Left ventricle myocardium inferior (tissue), 1 donor: Measurements from ENCODE around the gene SETBP1. TPM values are rescaled to one million over a fixed set of nuclear protein-coding genes. Genes with fewer than 3 reads are reported as not detected.
A peak's percentile ranks its signal among the peaks of the same experiment; 100 is the strongest.

Experiments used
- DNase-seq: peaks from one replicate; pipeline ENCODE4 v3.0.0-alpha.2; 2020
- H3K27ac ChIP-seq: fragments of 200-600 bp; replicated peaks from 2 replicates; pipeline ENCODE4 v1.8.0; 2021
- H3K27me3 ChIP-seq: fragments of 200-600 bp; 2 replicates; pipeline ENCODE4 v1.8.0; 2021; ENCODE audit warnings: low read depth
- H3K36me3 ChIP-seq: fragments of 200-600 bp; 2 replicates; pipeline ENCODE4 v1.8.0; 2021
- H3K4me1 ChIP-seq: fragments of 200-600 bp; 2 replicates; pipeline ENCODE4 v1.8.0; 2021
- H3K4me3 ChIP-seq: fragments of 200-600 bp; 2 replicates; pipeline ENCODE4 v1.8.0; 2021; ENCODE audit warnings: mild to moderate bottlenecking, moderate library complexity
- H3K9me3 ChIP-seq: fragments of 200-600 bp; replicated peaks from 2 replicates; pipeline ENCODE4 v1.8.0; 2021
- CTCF ChIP-seq: fragments of 200-600 bp; IDR thresholded peaks from 2 replicates; pipeline ENCODE4 v1.8.0; 2021; ENCODE audit warnings: antibody characterized with exemption, mild to moderate bottlenecking, borderline replicate concordance
- intact Hi-C: fragments of 100-400 bp; cut with micrococcal nuclease; formaldehyde crosslinking; loops from one replicate; pipeline ENCODE4 v1.11.0; 2022
- total RNA-seq: library from RNA; stranded (reverse); fragmentation: NEBNext Ultra II Directional; extraction: Animal tissue kit (Norgen Biotek cat#: 25700); gene quantifications from one replicate; pipeline ENCODE4 v1.2.1, GENCODE V29; 2021
- donor health status: DM: no; HTN: yes; CAD: no; lungs with severe emphysema.

SETBP1 gene
- total RNA-seq, 1 donor from 2014 or later: 10.3 TPM

GRCh38 chr18:44671914-44672313 is 8.8 kb upstream of the SETBP1 start:
- no peak for TF ChIP-seq CTCF
- DNase-seq: no peak
- Histone ChIP-seq H3K4me3 (no peak overlapping the region), H3K9me3 (no peaks in the 10 kb centered on the region), H3K4me1 (peaks cover 15% of the 10 kb centered on the region), H3K27ac (no peak overlapping the region), H3K27me3 (no peaks in the 10 kb centered on the region), H3K36me3 (no peaks in the 10 kb centered on the region)
- intact Hi-C loops: loop anchor here (10.0 kb wide), 1 partner anchor 283 kb away; no protein-coding TSS in a partner anchor

GRCh38 chr18:44672506-44672905 is 8.2 kb upstream of the SETBP1 start:
- Histone ChIP-seq H3K27ac (no peak overlapping the region), H3K4me1 (peaks cover 15% of the 10 kb centered on the region), H3K27me3 (no peaks in the 10 kb centered on the region), H3K9me3 (no peaks in the 10 kb centered on the region), H3K4me3 (no peak overlapping the region), H3K36me3 (no peaks in the 10 kb centered on the region)
- no peak for TF ChIP-seq CTCF
- no peak for DNase-seq
- intact Hi-C loops: loop anchor here (10.0 kb wide), 1 partner anchor 282 kb away; no protein-coding TSS in a partner anchor

- Histone ChIP-seq H3K4me3 (no peak overlapping the region), H3K4me1 (peaks cover 11% of the 10 kb centered on the region), H3K27me3 (no peaks in the 10 kb centered on the region), H3K9me3 (no peaks in the 10 kb centered on the region), H3K36me3 (no peaks in the 10 kb centered on the region), H3K27ac (no peak overlapping the region)
- no peak for TF ChIP-seq CTCF
- no peak for DNase-seq
- intact Hi-C loops: loop anchor here (10.0 kb wide), 1 partner anchor 281 kb away; no protein-coding TSS in a partner anchor
Measured at GRCh38 chr18:44673256-44673880, 7.3 kb upstream of the SETBP1 start.

- H3K4me3 ChIP-seq: no peak overlapping the region
- no peak overlapping the region for H3K27ac ChIP-seq
- H3K9me3 ChIP-seq: no peaks in the 10 kb centered on the region
- no peak for DNase-seq
- intact Hi-C loops: loop anchor here (5.0 to 10.0 kb wide), 2 partner anchors 219 to 277 kb away; no protein-coding TSS in a partner anchor
- H3K36me3 ChIP-seq: no peaks in the 10 kb centered on the region
- H3K4me1 ChIP-seq: peaks cover 36% of the 10 kb centered on the region
- no peaks in the 10 kb centered on the region for H3K27me3 ChIP-seq
- no peak for TF ChIP-seq CTCF
Measured at GRCh38 chr18:44677933-44678332, 2.8 kb upstream of the SETBP1 start.

- Histone ChIP-seq H3K9me3 (no peaks in the 10 kb centered on the region), H3K36me3 (no peaks in the 10 kb centered on the region), H3K27me3 (no peaks in the 10 kb centered on the region), H3K4me3 (peak overlapping the region; percentile 91), H3K4me1 (peaks cover 39% of the 10 kb centered on the region), H3K27ac (peak overlapping the region; percentile 98)
- DNase-seq: no peak
- TF ChIP-seq CTCF: no peak
- intact Hi-C loops: loop anchor here (5.0 to 10.0 kb wide), 2 partner anchors 219 to 276 kb away; no protein-coding TSS in a partner anchor
Measured at GRCh38 chr18:44678725-44679055, 2.0 kb upstream of the SETBP1 start.
